ENCODE results near the gene MARCHF3.
A peak's percentile ranks its signal among the peaks of the same experiment; 100 is the strongest.
"Not testable (repeated sequence)": the region's sequence is repeated elsewhere in the genome, so short reads cannot be mapped to it uniquely, and the experiment has no call there.

MARCHF3 gene

GRCh38 chr5:126872561-126873354, 157.6 kb downstream of the MARCHF3 start:
- DNase-seq (ENCODE audit: low spot score): no peak

- no peak for DNase-seq (ENCODE audit: low spot score)
These were observed 158.9 kb downstream of the MARCHF3 start for GRCh38 chr5:126871441-126871840.

DNA sequence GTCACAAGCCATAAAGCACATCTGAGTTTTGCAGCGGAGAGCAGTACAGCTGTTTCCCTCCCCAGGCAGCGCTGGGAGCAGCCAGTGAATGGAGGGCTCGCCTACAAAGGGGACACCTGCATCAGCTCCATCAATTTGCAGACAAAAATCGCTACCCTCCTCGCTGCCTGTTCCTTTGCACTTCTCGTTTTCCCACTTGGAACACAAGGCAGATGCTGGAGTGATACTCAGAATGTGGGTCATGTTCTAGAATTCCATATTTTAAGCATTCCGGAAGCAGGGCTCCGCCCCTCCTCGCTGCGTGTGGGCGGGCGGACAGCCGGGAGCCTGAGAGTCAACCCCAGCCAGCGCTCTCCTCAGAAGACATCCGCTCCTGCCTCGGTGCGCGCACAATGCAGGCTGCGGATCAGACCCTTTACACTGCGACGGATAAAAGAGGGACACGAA, 161.3 kb downstream of the MARCHF3 start:
- DNase-seq (ENCODE audit: low spot score): peak; percentile 87

- no peak for DNase-seq (ENCODE audit: low spot score)
These were observed 161.9 kb downstream of the MARCHF3 start for GRCh38 chr5:126868338-126869004.

GRCh38 chr5:126866851-126867636, 163.3 kb downstream of the MARCHF3 start:
- DNase-seq (ENCODE audit: low spot score): no peak

DNA sequence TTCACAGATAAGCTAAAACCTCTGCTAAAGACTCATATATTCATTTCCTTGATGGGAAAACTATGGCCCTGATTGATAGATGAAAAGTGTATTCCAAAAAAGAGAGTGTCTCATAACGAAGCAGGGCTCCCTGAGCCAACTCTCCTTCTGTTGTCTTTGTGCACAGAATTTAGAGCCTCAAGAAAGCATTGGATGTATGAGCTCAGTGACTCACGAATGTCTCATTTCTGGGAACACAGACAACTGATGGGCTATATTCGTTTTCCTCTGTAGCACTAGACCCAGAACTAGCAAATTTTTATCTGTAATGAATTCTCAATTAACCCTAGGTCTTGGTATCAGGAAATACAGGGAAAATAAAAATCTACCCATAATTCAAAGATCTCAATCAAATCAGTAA, 165.1 kb downstream of the MARCHF3 start:
- peak; percentile 86 for DNase-seq (ENCODE audit: low spot score)

- no peak for DNase-seq (ENCODE audit: low spot score)
These were observed 166.2 kb downstream of the MARCHF3 start for GRCh38 chr5:126864042-126864688.

GRCh38 chr5:126863402-126863801, 167.0 kb downstream of the MARCHF3 start:
- DNase-seq (ENCODE audit: low spot score): no peak

- no peak for DNase-seq (ENCODE audit: low spot score)
These were observed 171.9 kb downstream of the MARCHF3 start for GRCh38 chr5:126858441-126858840.

GRCh38 chr5:126857472-126858410, 172.6 kb downstream of the MARCHF3 start:
- no peak for DNase-seq (ENCODE audit: low spot score)

GRCh38 chr5:126855266-126855665, 175.1 kb downstream of the MARCHF3 start:
- no peak for DNase-seq (ENCODE audit: low spot score)

- DNase-seq (ENCODE audit: low spot score): no peak
These were observed 175.7 kb downstream of the MARCHF3 start for GRCh38 chr5:126854526-126855110.

- not testable (repeated sequence) for DNase-seq (ENCODE audit: low spot score)
These were observed 176.6 kb downstream of the MARCHF3 start for GRCh38 chr5:126853541-126854307.

- DNase-seq (ENCODE audit: low spot score): no peak
These were observed 177.5 kb downstream of the MARCHF3 start for GRCh38 chr5:126852841-126853271.

GRCh38 chr5:126852091-126852571, 178.2 kb downstream of the MARCHF3 start:
- DNase-seq (ENCODE audit: low spot score): peak; percentile 26

DNA sequence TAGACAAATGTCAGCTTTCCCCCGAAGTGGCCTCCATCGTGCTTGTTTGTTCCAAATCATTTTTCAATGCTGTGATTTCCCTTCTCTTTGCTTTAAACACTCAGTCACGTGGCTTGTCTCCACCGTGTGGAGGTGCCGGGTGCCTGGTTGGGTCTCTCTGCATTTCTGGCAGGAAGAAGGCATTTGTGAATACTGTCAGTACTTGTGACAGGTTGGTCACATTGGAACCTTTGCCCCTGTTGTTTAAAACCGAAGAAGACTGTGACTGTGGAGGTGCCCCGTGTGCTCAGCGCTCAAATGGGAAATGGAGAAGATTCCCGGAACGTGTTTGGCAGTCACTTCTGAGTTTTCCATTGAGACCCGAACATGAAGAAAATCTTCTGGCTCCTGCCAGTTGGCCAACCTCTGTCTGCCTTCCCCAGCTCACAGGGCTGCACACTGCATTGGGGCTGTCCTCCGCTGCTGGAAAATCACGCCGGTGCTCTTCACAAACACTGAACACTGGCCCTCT, 178.8 kb downstream of the MARCHF3 start:
- no peak for DNase-seq (ENCODE audit: low spot score)

- no peak for DNase-seq (ENCODE audit: low spot score)
These were observed 181.2 kb downstream of the MARCHF3 start for GRCh38 chr5:126849101-126849678.

DNA sequence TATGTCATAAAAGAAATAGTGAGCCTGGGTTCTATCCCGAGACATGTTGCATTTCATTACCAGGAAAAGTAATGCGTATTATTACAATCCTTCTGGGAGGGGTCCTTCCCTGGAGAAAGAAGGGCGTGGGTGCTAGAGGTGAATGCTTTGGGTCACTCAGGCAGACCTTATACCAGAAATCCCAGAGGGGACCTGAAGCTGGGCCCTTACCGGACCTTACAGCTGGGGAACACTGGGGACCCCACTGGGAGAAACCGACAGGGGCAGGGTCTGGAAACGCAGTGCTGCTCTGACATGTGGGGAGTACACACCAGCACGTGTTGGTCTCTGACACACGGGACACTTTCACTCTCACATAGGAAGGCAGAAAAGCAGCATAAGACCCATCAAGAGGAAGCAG, 182.1 kb downstream of the MARCHF3 start:
- no peak for DNase-seq (ENCODE audit: low spot score)

- no peak for DNase-seq (ENCODE audit: low spot score)
These were observed 182.5 kb downstream of the MARCHF3 start for GRCh38 chr5:126847826-126848251.
